ENCODE data around the gene MAML1.

The MAML1 gene

DNA sequence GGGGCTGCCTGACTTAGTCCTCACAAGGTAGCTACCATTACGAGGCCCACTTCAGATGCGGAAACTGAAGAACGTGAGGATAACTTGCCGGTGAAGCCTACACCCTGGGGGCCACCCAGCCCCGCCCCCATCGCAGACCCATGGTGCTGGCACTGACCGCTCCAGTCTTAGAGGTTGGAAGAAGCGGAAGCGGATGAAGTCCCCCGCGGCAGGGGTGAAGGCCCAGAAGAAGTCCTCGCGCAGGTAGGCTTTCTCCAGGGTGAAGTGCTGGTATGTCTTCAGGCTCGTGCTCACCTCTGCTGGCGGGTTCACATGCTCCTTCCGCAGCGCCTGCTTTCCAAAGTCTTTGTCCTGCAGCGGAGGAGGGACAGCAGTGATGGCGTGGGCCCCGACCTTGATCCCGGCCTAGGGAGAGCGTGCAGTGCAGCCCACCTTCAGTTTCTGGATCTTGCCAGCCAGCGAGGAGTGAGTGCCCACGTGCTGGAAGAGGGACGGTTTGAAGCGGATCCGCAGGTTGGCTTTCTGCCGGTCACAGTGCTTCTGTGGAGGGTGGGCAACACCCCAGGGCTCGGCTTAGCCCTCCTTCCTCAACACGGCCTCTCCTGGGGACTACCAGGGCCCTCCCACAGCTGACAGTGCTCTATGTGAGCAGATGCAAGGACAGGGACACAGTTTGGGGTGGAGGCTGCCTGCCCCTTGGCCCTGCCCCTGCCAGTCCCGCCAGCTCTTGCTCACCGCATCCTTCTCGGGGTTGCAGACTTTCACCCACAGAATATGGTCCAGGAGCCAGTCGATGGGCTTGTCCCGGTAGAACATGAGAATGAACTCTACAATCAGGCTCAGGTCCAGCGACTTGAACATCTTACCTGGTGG lies 66.4 kb downstream of the MAML1 start:
- Histone ChIP-seq H3K4me1 (no peaks in the 10 kb centered on the region), H3K9me3 (no peaks in the 10 kb centered on the region), H3K4me3 (ENCODE audit: low read depth, low read length) (no peak overlapping the region), H3K27me3 (no peaks in the 10 kb centered on the region), H3K36me3 (peaks cover 11% of the 10 kb centered on the region)
- no peak for DNase-seq
- TF ChIP-seq, protein P1, sequence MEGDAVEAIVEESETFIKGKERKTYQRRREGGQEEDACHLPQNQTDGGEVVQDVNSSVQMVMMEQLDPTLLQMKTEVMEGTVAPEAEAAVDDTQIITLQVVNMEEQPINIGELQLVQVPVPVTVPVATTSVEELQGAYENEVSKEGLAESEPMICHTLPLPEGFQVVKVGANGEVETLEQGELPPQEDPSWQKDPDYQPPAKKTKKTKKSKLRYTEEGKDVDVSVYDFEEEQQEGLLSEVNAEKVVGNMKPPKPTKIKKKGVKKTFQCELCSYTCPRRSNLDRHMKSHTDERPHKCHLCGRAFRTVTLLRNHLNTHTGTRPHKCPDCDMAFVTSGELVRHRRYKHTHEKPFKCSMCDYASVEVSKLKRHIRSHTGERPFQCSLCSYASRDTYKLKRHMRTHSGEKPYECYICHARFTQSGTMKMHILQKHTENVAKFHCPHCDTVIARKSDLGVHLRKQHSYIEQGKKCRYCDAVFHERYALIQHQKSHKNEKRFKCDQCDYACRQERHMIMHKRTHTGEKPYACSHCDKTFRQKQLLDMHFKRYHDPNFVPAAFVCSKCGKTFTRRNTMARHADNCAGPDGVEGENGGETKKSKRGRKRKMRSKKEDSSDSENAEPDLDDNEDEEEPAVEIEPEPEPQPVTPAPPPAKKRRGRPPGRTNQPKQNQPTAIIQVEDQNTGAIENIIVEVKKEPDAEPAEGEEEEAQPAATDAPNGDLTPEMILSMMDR (IDR thresholded peaks at IDR 0.05; ENCODE audit: low read depth, low read length) = no peak

DNA sequence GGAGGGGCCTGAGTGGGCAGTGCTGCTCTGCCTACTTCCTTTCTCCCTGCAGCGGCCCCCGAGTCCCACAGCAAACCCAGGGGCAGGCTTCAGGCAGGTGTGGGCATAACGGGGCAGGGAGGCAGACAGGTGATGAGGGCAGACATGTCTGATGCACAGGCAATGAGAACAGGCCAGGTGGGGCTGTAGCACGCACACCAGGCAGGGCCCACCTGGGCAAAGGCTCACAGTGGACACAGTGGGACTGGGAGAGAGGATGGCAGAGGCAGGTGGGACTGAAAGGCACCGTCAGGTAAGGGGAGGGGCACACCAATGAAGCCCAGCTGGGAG lies 67.0 kb downstream of the MAML1 start:
- peaks cover 11% of the 10 kb centered on the region for H3K36me3 ChIP-seq
- no peaks in the 10 kb centered on the region for H3K27me3 ChIP-seq
- H3K4me1 ChIP-seq = no peaks in the 10 kb centered on the region
- H3K4me3 ChIP-seq (ENCODE audit: low read depth, low read length) = no peak overlapping the region
- DNase-seq = no peak
- TF ChIP-seq, protein P1 (IDR thresholded peaks at IDR 0.05; ENCODE audit: low read depth, low read length) = no peak
- no peaks in the 10 kb centered on the region for H3K9me3 ChIP-seq

GRCh38 chr5:179800071-179800695 lies 67.6 kb downstream of the MAML1 start:
- Histone ChIP-seq H3K36me3 (peaks cover 11% of the 10 kb centered on the region), H3K9me3 (no peaks in the 10 kb centered on the region), H3K27me3 (no peaks in the 10 kb centered on the region), H3K4me1 (no peaks in the 10 kb centered on the region), H3K4me3 (ENCODE audit: low read depth, low read length) (no peak overlapping the region)
- TF ChIP-seq, protein P1 (IDR thresholded peaks at IDR 0.05; ENCODE audit: low read depth, low read length) = no peak
- no peak for DNase-seq

DNA sequence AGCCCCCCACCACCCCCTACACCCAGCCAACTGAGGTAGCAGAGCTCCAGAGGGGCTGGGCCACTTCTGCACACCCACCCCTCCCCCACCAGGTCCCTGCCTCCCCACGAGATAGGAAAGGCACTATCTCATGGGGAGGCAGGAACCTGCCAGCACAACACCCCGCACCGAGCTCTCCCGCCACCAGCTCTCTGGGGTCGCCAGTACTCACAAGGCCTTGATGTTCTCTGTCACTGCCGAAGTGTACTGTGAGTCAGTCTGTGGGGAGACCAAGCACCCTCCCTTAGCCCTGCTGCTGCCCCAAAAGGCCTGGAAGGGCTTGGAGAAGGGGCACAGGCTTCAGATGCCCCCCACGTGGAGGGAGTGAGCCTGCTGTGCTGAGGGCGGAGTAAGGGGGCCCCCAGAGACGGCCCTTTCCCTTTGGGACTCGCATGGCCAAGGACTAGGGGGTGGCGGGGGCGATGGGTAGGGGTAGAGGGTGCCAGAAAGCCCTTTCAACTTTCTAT lies 68.1 kb downstream of the MAML1 start:
- TF ChIP-seq, protein P1 (IDR thresholded peaks at IDR 0.05; ENCODE audit: low read depth, low read length) = no peak
- no peak overlapping the region for H3K4me3 ChIP-seq (ENCODE audit: low read depth, low read length)
- H3K9me3 ChIP-seq = no peaks in the 10 kb centered on the region
- DNase-seq = no peak
- peaks cover 11% of the 10 kb centered on the region for H3K36me3 ChIP-seq
- H3K4me1 ChIP-seq = no peaks in the 10 kb centered on the region; the same call in 1 of the 2 replicates
- no peaks in the 10 kb centered on the region for H3K27me3 ChIP-seq

GRCh38 chr5:179801304-179802206 lies 68.9 kb downstream of the MAML1 start:
- H3K36me3 ChIP-seq = peaks cover 11% of the 10 kb centered on the region
- no peaks in the 10 kb centered on the region for H3K27me3 ChIP-seq
- H3K4me3 ChIP-seq (ENCODE audit: low read depth, low read length) = no peak overlapping the region
- H3K4me1 ChIP-seq = no peaks in the 10 kb centered on the region; the same call in 1 of the 2 replicates
- DNase-seq = peak; percentile 91
- TF ChIP-seq, protein P1 (IDR thresholded peaks at IDR 0.05; ENCODE audit: low read depth, low read length) = peak; percentile 92
- no peaks in the 10 kb centered on the region for H3K9me3 ChIP-seq

All from BE2C (cell line).